ENCODE results near the gene DNAH1.

- TF ChIP-seq POLR2A (IDR thresholded peaks at IDR 0.05) (no peak), CTCF (IDR thresholded peaks at IDR 0.05) (no peak), POLR2AphosphoS5 (IDR thresholded peaks at IDR 0.05) (no peak)
These were observed 83.0 kb downstream of the DNAH1 start for GRCh38 chr3:52399131-52399530.
